Duodenal mucosa (tissue), 2 donors: ENCODE measurements around the gene ITPK1.
A peak's percentile ranks its signal among the peaks of the same experiment; 100 is the strongest.
"Not testable (repeated sequence)": the region's sequence is repeated elsewhere in the genome, so short reads cannot be mapped to it uniquely, and the experiment has no call there.

ENCODE experiments used
- H3K27ac ChIP-seq: one replicate; pipeline ENCODE4 v1.7.0; 2013; ENCODE audit warnings: low read depth, low read length
- H3K27me3 ChIP-seq, 2 donors: one replicate each; pipeline ENCODE4 v1.7.0; 2013; ENCODE audit warnings: low read length in 2 of 2, control low read depth in 1 of 2; ENCODE audit not compliant: insufficient read depth in 2 of 2, control insufficient read depth in 1 of 2
- H3K36me3 ChIP-seq, 2 donors: one replicate each; pipeline ENCODE4 v1.7.0; 2013; ENCODE audit warnings: low read length in 2 of 2, control low read depth in 1 of 2; ENCODE audit not compliant: insufficient read depth in 2 of 2, control insufficient read depth in 1 of 2
- H3K4me1 ChIP-seq, 2 donors: one replicate each; pipeline ENCODE4 v1.7.0; 2013; ENCODE audit warnings: low read length in 2 of 2, control low read depth in 1 of 2; ENCODE audit not compliant: insufficient read depth in 2 of 2, control insufficient read depth in 1 of 2
- H3K4me3 ChIP-seq, 2 donors: one replicate each; pipeline ENCODE4 v1.7.0; 2013; ENCODE audit warnings: low read length in 2 of 2, low read depth in 1 of 2
- H3K9ac ChIP-seq, 2 donors: one replicate each; pipeline ENCODE4 v1.7.0; 2013; ENCODE audit warnings: low read length in 2 of 2, low read depth in 1 of 2
- H3K9me3 ChIP-seq, 2 donors: one replicate each; pipeline ENCODE4 v1.7.0; 2013; ENCODE audit warnings: low read length in 2 of 2, control low read depth in 1 of 2; ENCODE audit not compliant: control insufficient read depth in 1 of 2

Gene ITPK1

GRCh38 chr14:93115821-93116675 lies at the start of gene ITPK1:
Gene ITPK1 (minus strand): TSS chr14:93115925. CDS start chr14:93115163, 762 bp downstream.
- Histone ChIP-seq H3K9ac (peak within 1 kb of the TSS; percentile 93 to 95), H3K4me1 (peaks cover 32 to 34% of the 10 kb centered on the region in 2 donors), H3K27ac (peak within 1 kb of the TSS; percentile 95), H3K27me3 (no peaks in the 10 kb centered on the region), H3K9me3 (no peaks in the 10 kb centered on the region), H3K36me3 (no peaks in the 10 kb centered on the region), H3K4me3 (peak within 1 kb of the TSS; percentile 92)

GRCh38 chr14:93163564-93163963 lies 47.8 kb upstream of the ITPK1 start:
- Histone ChIP-seq H3K9me3 (no peaks in the 10 kb centered on the region), H3K4me3 (no peak overlapping the region), H3K4me1 (no peaks in the 10 kb centered on the region), H3K9ac (no peak overlapping the region), H3K27me3 (no peaks in the 10 kb centered on the region), H3K27ac (no peak overlapping the region), H3K36me3 (no peaks in the 10 kb centered on the region)

- Histone ChIP-seq H3K9me3 (no peaks in the 10 kb centered on the region), H3K9ac (no peak overlapping the region), H3K27me3 (no peaks in the 10 kb centered on the region), H3K4me3 (no peak overlapping the region), H3K36me3 (no peaks in the 10 kb centered on the region), H3K4me1 (no peaks in the 10 kb centered on the region), H3K27ac (no peak overlapping the region)
These were observed 45.8 kb upstream of the ITPK1 start for GRCh38 chr14:93161411-93161940.

GRCh38 chr14:93160353-93160801 lies 44.7 kb upstream of the ITPK1 start:
- no peaks in the 10 kb centered on the region for H3K9me3 ChIP-seq
- no peak overlapping the region for H3K27ac ChIP-seq
- no peaks in the 10 kb centered on the region for H3K4me1 ChIP-seq
- H3K36me3 ChIP-seq = no peaks in the 10 kb centered on the region
- H3K9ac ChIP-seq = no peak overlapping the region
- no peak overlapping the region for H3K4me3 ChIP-seq
- H3K27me3 ChIP-seq = no peaks in the 10 kb centered on the region

GRCh38 chr14:93159625-93160352 lies 44.1 kb upstream of the ITPK1 start:
- H3K9ac ChIP-seq, H3K4me1 ChIP-seq, H3K27me3 ChIP-seq, H3K27ac ChIP-seq, H3K36me3 ChIP-seq, H3K9me3 ChIP-seq, H3K4me3 ChIP-seq: not testable (repeated sequence)

GRCh38 chr14:93158349-93158748 lies 42.6 kb upstream of the ITPK1 start:
- H3K4me3 ChIP-seq, H3K4me1 ChIP-seq, H3K27ac ChIP-seq, H3K36me3 ChIP-seq, H3K9me3 ChIP-seq, H3K9ac ChIP-seq, H3K27me3 ChIP-seq: not testable (repeated sequence)

- H3K9me3 ChIP-seq = no peaks in the 10 kb centered on the region
- no peaks in the 10 kb centered on the region for H3K4me1 ChIP-seq
- H3K27me3 ChIP-seq = no peaks in the 10 kb centered on the region
- H3K4me3 ChIP-seq = no peak overlapping the region
- no peak overlapping the region for H3K9ac ChIP-seq
- H3K27ac ChIP-seq = no peak overlapping the region
- no peaks in the 10 kb centered on the region for H3K36me3 ChIP-seq
These were observed 41.1 kb upstream of the ITPK1 start for GRCh38 chr14:93156693-93157369.

GRCh38 chr14:93155667-93156066 lies 39.9 kb upstream of the ITPK1 start:
- peaks cover 6 to 7% of the 10 kb centered on the region in 2 donors for H3K4me1 ChIP-seq
- no peak overlapping the region for H3K4me3 ChIP-seq
- no peak overlapping the region for H3K9ac ChIP-seq

GRCh38 chr14:93153121-93153520 lies 37.4 kb upstream of the ITPK1 start:
- no peaks in the 10 kb centered on the region for H3K36me3 ChIP-seq
- no peak overlapping the region for H3K4me3 ChIP-seq
- H3K27me3 ChIP-seq = no peaks in the 10 kb centered on the region
- H3K9me3 ChIP-seq = no peaks in the 10 kb centered on the region
- H3K9ac ChIP-seq = no peak overlapping the region
- H3K27ac ChIP-seq = no peak overlapping the region
- H3K4me1 ChIP-seq = peaks cover 14 to 15% of the 10 kb centered on the region in 2 donors

More at GRCh38 chr14:93155667-93156066, 39.9 kb upstream of the ITPK1 start:
- Histone ChIP-seq H3K9me3 (no peaks in the 10 kb centered on the region), H3K36me3 (no peaks in the 10 kb centered on the region), H3K27me3 (no peaks in the 10 kb centered on the region), H3K27ac (no peak overlapping the region)
